Transverse colon (tissue), 4 donors: Measurements from ENCODE around the gene MTMR4. TPM values are rescaled to one million over a fixed set of nuclear protein-coding genes. Genes with fewer than 3 reads are reported as not detected.

Experiments used
- DNase-seq: peaks from one replicate; pipeline ENCODE4 v3.0.0-alpha.2; 2019
- H3K27ac ChIP-seq, 4 donors: fragments of 200-600 bp; sonication (generic); 2 replicates each; pipeline ENCODE4 v1.5.1; 2016 to 2018; ENCODE audit warnings: inconsistent platforms in 4 of 4
- H3K27me3 ChIP-seq: fragments of 200-600 bp; sonication (generic); 2 replicates; pipeline ENCODE4 v1.5.1; 2017; ENCODE audit warnings: inconsistent platforms
- H3K36me3 ChIP-seq, 4 donors: fragments of 200-600 bp; sonication (generic); 2 replicates each; pipeline ENCODE4 v1.5.1; 2017 to 2019; ENCODE audit warnings: inconsistent platforms in 4 of 4
- H3K4me1 ChIP-seq, 4 donors: fragments of 200-600 bp; sonication (generic); 2 replicates each; pipeline ENCODE4 v1.5.1; 2017 to 2020; ENCODE audit warnings: inconsistent platforms in 4 of 4
- H3K4me3 ChIP-seq, 4 donors: fragments of 200-600 bp; sonication (generic); 1 replicate in 1 of 4; 2 replicates in 3 of 4; pipeline versions ENCODE4 v1.5.1 to v1.6.1; 2017 to 2019; ENCODE audit warnings: inconsistent platforms in 4 of 4
- H3K9me3 ChIP-seq, 2 donors: fragments of 200-600 bp; sonication (generic); 2 replicates each; pipeline ENCODE4 v1.5.1; 2017 to 2019; ENCODE audit warnings: inconsistent platforms in 2 of 2
- CTCF ChIP-seq, 5 experiments: fragments of 200-600 bp in 3 of 5; fragments of 450-650 bp in 2 of 5; sonication (generic) in 3 of 5; IDR thresholded peaks; 1 replicate in 2 of 5; 2 replicates in 3 of 5; pipeline ENCODE4 v1.5.1; 2016 to 2017; ENCODE audit warnings: antibody characterized with exemption in 5 of 5, inconsistent platforms in 3 of 5, mild to moderate bottlenecking in 2 of 5, moderate library complexity in 1 of 5
- EP300 ChIP-seq: sonication (generic); formaldehyde crosslinking; IDR thresholded peaks from one replicate; pipeline ENCODE4 v1.6.1; 2017; ENCODE audit warnings: antibody characterized with exemption, low read depth
- POLR2A ChIP-seq: fragments of 450-650 bp; IDR thresholded peaks from one replicate; pipeline ENCODE4 v1.6.1; 2016; ENCODE audit warnings: antibody characterized with exemption, mild to moderate bottlenecking, moderate library complexity
- POLR2AphosphoS5 ChIP-seq, 3 donors: sonication (generic); formaldehyde crosslinking; IDR thresholded peaks; one replicate each; pipeline ENCODE4 v1.6.1; 2016; ENCODE audit warnings: antibody characterized with exemption in 3 of 3
- WGBS, 2 donors: methylation state at CpG; one replicate each; pipeline ENCODE4 v1.1.5; 2018; ENCODE audit warnings: low coverage in 1 of 2; 5-methylcytosine and 5-hydroxymethylcytosine counted together
- in situ Hi-C, 4 donors: fragments of 200-750 bp; cut with MboI; loops; one replicate each; pipeline versions ENCODE4 v1.15.0 to v1.15.1; 2017; ENCODE audit warnings: low sequenced_read_pairs in 3 of 4, low pct_ligation_motif_present in 1 of 4, low pct_unique_long_range_greater_than_20kb in 1 of 4
- intact Hi-C: fragments of 100-400 bp; cut with DNase I; formaldehyde crosslinking; loops from one replicate; pipeline ENCODE4 v1.15.1; 2023; ENCODE audit warnings: low total_unique reads
- total RNA-seq, 4 donors: library from RNA; depleted of rRNA; stranded (reverse); fragments of >200 nt; gene quantifications; one replicate each; pipeline ENCODE4 v1.1.0, GENCODE V29; 2016

The MTMR4 gene
- total RNA-seq, 4 donors from 2014 or later, result 43.2 to 79.6 (median 53.1) TPM

DNA sequence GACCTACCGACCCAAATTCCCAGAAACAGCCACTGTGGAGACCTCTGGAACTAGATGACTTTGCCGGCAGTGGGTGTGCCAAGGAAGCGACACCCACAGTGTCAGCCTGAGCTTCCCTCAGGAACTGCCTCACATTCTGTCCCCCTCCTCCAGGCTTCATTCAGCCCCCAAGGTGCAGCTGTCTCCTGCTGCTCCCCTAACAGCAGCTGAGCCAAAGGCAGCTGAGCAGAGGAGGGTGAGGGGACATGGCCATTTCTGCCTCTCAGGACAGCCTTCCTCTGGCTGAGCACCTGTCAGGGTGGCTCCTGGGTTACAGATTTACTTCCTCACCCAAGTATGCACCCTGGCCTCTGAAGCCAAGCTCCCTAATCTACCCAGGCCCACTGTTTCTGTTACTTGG is 22.1 kb upstream of the MTMR4 start:
- Histone ChIP-seq H3K27me3 (peaks cover 9% of the 10 kb centered on the region), H3K36me3 (no peaks in the 10 kb centered on the region), H3K9me3 (no peaks in the 10 kb centered on the region), H3K4me1 (peaks cover 0 to 8% (median 5%) of the 10 kb centered on the region in 4 donors), H3K27ac (no peak overlapping the region), H3K4me3 (no peak overlapping the region)
- 85% methylated on average over 3 of the region's 3 CpGs; no CpG with 5 or more reads in 1 of the 2 donors for WGBS, 2 donors
- TF ChIP-seq POLR2A (no peak), POLR2AphosphoS5 (IDR thresholded peaks at IDR 0.05) (no peak), CTCF (IDR thresholded peaks at IDR 0.05) (no peak), EP300 (no peak)
- intact Hi-C loops (no loop called here), in situ Hi-C loops (loop anchor here in 1 of 4 donors (10.0 kb wide), 1 partner anchor 58 kb away; no protein-coding TSS in a partner anchor)
- DNase-seq, result no peak

DNA sequence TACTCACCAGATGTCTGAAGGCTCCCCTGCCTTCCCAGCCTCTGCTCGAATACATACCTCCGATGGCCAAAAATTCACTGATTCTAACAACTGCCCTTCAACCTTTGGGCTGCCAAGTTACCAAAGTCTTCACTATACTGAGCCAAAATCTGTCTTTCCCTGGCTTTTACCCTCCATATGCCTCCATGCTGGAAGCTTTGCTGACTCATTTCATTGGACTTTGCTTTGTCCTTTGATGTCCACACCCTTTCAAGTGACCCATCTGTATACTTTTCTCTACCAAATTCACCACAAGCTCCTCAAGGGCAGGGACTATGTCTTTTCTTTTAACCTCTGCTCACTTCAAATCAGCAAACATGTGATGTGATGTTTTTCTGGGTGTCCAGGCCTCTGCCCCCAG is 21.0 kb upstream of the MTMR4 start:
- DNase-seq, result no peak
- Histone ChIP-seq H3K4me3 (no peak overlapping the region), H3K27me3 (peaks cover 9% of the 10 kb centered on the region), H3K9me3 (no peaks in the 10 kb centered on the region), H3K4me1 (peaks cover 0 to 13% (median 5%) of the 10 kb centered on the region in 4 donors), H3K36me3 (no peaks in the 10 kb centered on the region), H3K27ac (no peak overlapping the region)
- in situ Hi-C loops, result loop anchor here in 1 of 4 donors (10.0 kb wide), 1 partner anchor 59 kb away; no protein-coding TSS in a partner anchor
- 84% methylated on average over 2 of the region's 2 CpGs; no CpG with 5 or more reads in 1 of the 2 donors for WGBS, 2 donors
- TF ChIP-seq EP300 (no peak), POLR2AphosphoS5 (IDR thresholded peaks at IDR 0.05) (no peak), CTCF (IDR thresholded peaks at IDR 0.05) (no peak), POLR2A (no peak)
- intact Hi-C loops, result no loop called here

- Histone ChIP-seq H3K27me3 (peaks cover 9% of the 10 kb centered on the region), H3K4me1 (peaks cover 0 to 13% (median 5%) of the 10 kb centered on the region in 4 donors), H3K9me3 (no peaks in the 10 kb centered on the region), H3K36me3 (no peaks in the 10 kb centered on the region), H3K27ac (no peak overlapping the region), H3K4me3 (no peak overlapping the region)
- intact Hi-C loops, result no loop called here
- 89% methylated on average over 4 of the region's 4 CpGs; no CpG with 5 or more reads in 1 of the 2 donors for WGBS, 2 donors
- no peak for TF ChIP-seq POLR2A
- TF ChIP-seq POLR2AphosphoS5 (IDR thresholded peaks at IDR 0.05), result no peak
- no peak for TF ChIP-seq CTCF (IDR thresholded peaks at IDR 0.05)
- no peak for TF ChIP-seq EP300
- in situ Hi-C loops, result loop anchor here in 1 of 4 donors (10.0 kb wide), 1 partner anchor 60 kb away; no protein-coding TSS in a partner anchor
- DNase-seq, result no peak
These were observed 20.5 kb upstream of the MTMR4 start for GRCh38 chr17:58534901-58535421.

- Histone ChIP-seq H3K36me3 (no peaks in the 10 kb centered on the region), H3K27me3 (peaks cover 9% of the 10 kb centered on the region), H3K27ac (no peak overlapping the region), H3K4me1 (peaks cover 0 to 13% (median 5%) of the 10 kb centered on the region in 4 donors), H3K4me3 (no peak overlapping the region), H3K9me3 (no peaks in the 10 kb centered on the region)
- TF ChIP-seq POLR2A, result no peak
- DNase-seq, result no peak
- in situ Hi-C loops, result loop anchor here in 1 of 4 donors (10.0 kb wide), 1 partner anchor 60 kb away; no protein-coding TSS in a partner anchor
- WGBS, 2 donors, result 78 to 80% methylated on average over 2 to 3 of the region's 3 CpGs
- intact Hi-C loops, result no loop called here
These were observed 19.9 kb upstream of the MTMR4 start for GRCh38 chr17:58534331-58534730.
